CD4-positive, alpha-beta memory T cell (primary cell): ENCODE measurements around the gene AMBN. TPM values are rescaled to one million over a fixed set of nuclear protein-coding genes. Genes with fewer than 3 reads are reported as not detected.

Experiments
- CTCF ChIA-PET: fragments of 350-600 bp; sonication (Branson Sonifier 250); formaldehyde crosslinking; loops from one replicate; lab custom pipeline; 2021; ENCODE audit warnings: inconsistent platforms; ENCODE audit not compliant: partially characterized antibody; lab: Charles Lee
- POLR2A ChIA-PET: fragments of 350-600 bp; sonication (Branson Sonifier 250); formaldehyde crosslinking; loops from one replicate; lab custom pipeline; 2021; ENCODE audit not compliant: partially characterized antibody; lab: Charles Lee
- DNase-seq, 5 donors: peaks; one replicate each; pipeline versions ENCODE4 v3.0.0 to v3.0.0-alpha.2; 2020 to 2022; ENCODE audit warnings: mixed read lengths in 1 of 5
- H3K27ac ChIP-seq: one replicate; pipeline ENCODE4 v1.7.0; 2013; ENCODE audit warnings: low read depth, low read length
- H3K27me3 ChIP-seq: 2 replicates; pipeline ENCODE4 v1.7.0; 2013; ENCODE audit warnings: mild to moderate bottlenecking, low read length, moderate library complexity; ENCODE audit not compliant: insufficient read depth
- H3K36me3 ChIP-seq: 2 replicates; pipeline ENCODE4 v1.7.0; 2013; ENCODE audit warnings: mild to moderate bottlenecking, low read length, moderate library complexity; ENCODE audit not compliant: insufficient read depth
- H3K4me1 ChIP-seq: 2 replicates; pipeline ENCODE4 v1.7.0; 2013; ENCODE audit warnings: mild to moderate bottlenecking, low read length, moderate library complexity; ENCODE audit not compliant: insufficient read depth
- H3K4me3 ChIP-seq, 2 donors: one replicate each; pipeline ENCODE4 v1.7.0; 2013; ENCODE audit warnings: low read length in 2 of 2, mild to moderate bottlenecking in 1 of 2
- H3K9me3 ChIP-seq, 2 donors: one replicate each; pipeline ENCODE4 v1.7.0; 2013; ENCODE audit warnings: low read length in 2 of 2, control low read depth in 1 of 2; ENCODE audit not compliant: control insufficient read depth in 1 of 2
- H3K27ac Mint-ChIP-seq, 7 donors: one replicate each; pipeline ENCODE4 v1.8.0; 2020 to 2021; ENCODE audit warnings: mixed read lengths in 7 of 7, mild to moderate bottlenecking in 6 of 7, inconsistent platforms in 3 of 7, moderate library complexity in 3 of 7
- H3K27me3 Mint-ChIP-seq, 2 donors: one replicate each; pipeline ENCODE4 v1.8.0; 2020 to 2021; ENCODE audit warnings: mixed read lengths in 2 of 2
- H3K36me3 Mint-ChIP-seq, 2 donors: one replicate each; pipeline ENCODE4 v1.8.0; 2020 to 2021; ENCODE audit warnings: mixed read lengths in 2 of 2, inconsistent platforms in 1 of 2, mild to moderate bottlenecking in 1 of 2
- H3K4me1 Mint-ChIP-seq, 4 donors: one replicate each; pipeline ENCODE4 v1.8.0; 2020 to 2021; ENCODE audit warnings: mixed read lengths in 4 of 4, mild to moderate bottlenecking in 1 of 4
- H3K4me3 Mint-ChIP-seq, 8 donors: one replicate each; pipeline ENCODE4 v1.8.0; 2020 to 2021; ENCODE audit warnings: mixed read lengths in 8 of 8, mild to moderate bottlenecking in 7 of 8, moderate library complexity in 6 of 8, inconsistent platforms in 3 of 8
- H3K9me3 Mint-ChIP-seq, 8 donors: one replicate each; pipeline ENCODE4 v1.8.0; 2020 to 2021; ENCODE audit warnings: mixed read lengths in 8 of 8, mild to moderate bottlenecking in 5 of 8, inconsistent platforms in 3 of 8, moderate library complexity in 1 of 8
- intact Hi-C: fragments of 100-400 bp; cut with micrococcal nuclease; formaldehyde crosslinking; loops from one replicate; pipeline ENCODE4 v1.15.1; 2023
- polyA plus RNA-seq, 2 donors: library from polyadenylated mRNA; unstranded; fragments of 300-500 nt; fragmentation: Illumina TruSeq; gene quantifications; one replicate each; pipeline ENCODE4 v1.2.3, GENCODE V29; 2021
- total RNA-seq, 2 experiments: library from RNA; stranded (reverse); gene quantifications; one replicate each; pipeline ENCODE4 v1.2.3, GENCODE V29; 2021

AMBN gene, protein sequence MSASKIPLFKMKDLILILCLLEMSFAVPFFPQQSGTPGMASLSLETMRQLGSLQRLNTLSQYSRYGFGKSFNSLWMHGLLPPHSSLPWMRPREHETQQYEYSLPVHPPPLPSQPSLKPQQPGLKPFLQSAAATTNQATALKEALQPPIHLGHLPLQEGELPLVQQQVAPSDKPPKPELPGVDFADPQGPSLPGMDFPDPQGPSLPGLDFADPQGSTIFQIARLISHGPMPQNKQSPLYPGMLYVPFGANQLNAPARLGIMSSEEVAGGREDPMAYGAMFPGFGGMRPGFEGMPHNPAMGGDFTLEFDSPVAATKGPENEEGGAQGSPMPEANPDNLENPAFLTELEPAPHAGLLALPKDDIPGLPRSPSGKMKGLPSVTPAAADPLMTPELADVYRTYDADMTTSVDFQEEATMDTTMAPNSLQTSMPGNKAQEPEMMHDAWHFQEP
- total RNA-seq (not detected), polyA plus RNA-seq (not detected)

DNA sequence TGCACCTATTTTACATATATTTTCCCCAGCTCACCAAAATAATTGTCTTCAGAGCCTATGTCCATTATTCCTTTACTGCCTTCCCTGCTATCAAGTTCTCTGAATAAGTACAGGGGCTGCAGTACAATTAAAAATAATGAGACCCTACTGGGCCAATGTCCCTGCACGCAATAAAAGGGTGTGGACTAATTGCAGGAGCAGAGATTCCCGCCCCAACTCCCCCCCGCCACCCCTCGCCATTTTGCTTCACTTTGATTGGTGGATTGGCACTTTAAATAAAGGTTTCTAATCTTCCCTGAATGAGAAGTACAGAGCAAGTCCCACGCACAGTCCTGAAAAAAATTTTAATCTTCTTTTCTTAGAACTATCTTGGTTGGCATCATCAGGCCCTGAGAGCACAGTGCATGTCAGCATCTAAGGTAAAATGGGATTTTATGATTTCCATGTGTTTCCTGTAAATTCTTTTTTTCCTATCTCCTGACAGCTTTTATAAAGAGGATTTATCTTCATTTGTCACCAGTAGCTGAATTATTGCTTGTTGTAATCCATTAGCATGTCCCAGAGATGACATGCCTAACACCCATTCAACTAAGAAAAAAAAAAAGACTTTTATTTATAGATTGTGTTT, at the start of gene AMBN:
Gene AMBN, plus strand, starts transcription at position 302 of the 628 bp plus-strand sequence. Its CDS starts 103 bp downstream, at position 405.
- H3K4me1 ChIP-seq = no peaks in the 10 kb centered on the region
- intact Hi-C loops = no loop called here
- no peaks in the 10 kb centered on the region for H3K27me3 ChIP-seq
- no peak for DNase-seq
- ChIA-PET CTCF (no interaction called here), POLR2A (no interaction called here)
- H3K9me3 ChIP-seq = no peaks in the 10 kb centered on the region
- Mint-ChIP-seq H3K9me3 (no peaks in the 10 kb centered on the region), H3K36me3 (no peaks in the 10 kb centered on the region), H3K4me3 (no peak within 1 kb of the TSS), H3K27me3 (peaks cover 3% of the 10 kb centered on the region in 2 donors), H3K4me1 (peaks cover 0 to 3% (median under 1%) of the 10 kb centered on the region in 4 donors), H3K27ac (no peak within 1 kb of the TSS)
- no peak within 1 kb of the TSS for H3K4me3 ChIP-seq
- H3K27ac ChIP-seq = no peak within 1 kb of the TSS
- no peaks in the 10 kb centered on the region for H3K36me3 ChIP-seq

DNA sequence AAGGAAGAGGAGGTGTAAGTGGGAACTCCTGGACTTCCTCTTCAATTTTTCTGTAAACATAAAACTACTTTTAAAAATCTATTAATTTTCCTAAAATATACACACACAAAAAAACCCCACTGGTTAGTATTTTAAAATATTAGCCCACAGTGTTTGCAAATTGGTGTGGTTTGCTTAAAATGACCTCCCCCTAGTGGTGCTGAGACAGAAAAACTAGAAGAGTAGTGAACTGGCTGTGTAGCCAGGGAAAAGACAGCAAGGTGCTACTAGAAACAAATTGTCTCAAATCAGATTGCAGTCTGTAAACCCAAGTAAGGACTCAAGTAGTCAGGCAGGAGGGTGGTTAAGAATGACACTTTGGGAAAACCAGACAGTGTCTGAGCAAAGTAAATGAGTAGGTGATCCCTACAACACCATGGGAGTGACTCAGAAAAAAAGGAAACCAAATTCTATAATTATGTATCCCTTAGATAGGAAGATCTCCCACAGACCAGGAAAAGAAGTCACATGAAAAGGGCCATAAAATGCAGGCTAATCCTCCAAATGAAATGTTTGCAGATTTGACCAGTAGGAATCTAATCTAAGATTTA, 47.7 kb upstream of the AMBN start:
- POLR2A ChIA-PET = no interaction called here
- Mint-ChIP-seq H3K4me3 (no peak overlapping the region), H3K9me3 (no peaks in the 10 kb centered on the region), H3K27me3 (peaks cover 5 to 13% of the 10 kb centered on the region in 2 donors), H3K27ac (no peak overlapping the region), H3K4me1 (no peaks in the 10 kb centered on the region), H3K36me3 (no peaks in the 10 kb centered on the region)
- intact Hi-C loops = no loop called here
- no peaks in the 10 kb centered on the region for H3K4me1 ChIP-seq
- no peak for DNase-seq
- no peaks in the 10 kb centered on the region for H3K9me3 ChIP-seq
- no peaks in the 10 kb centered on the region for H3K36me3 ChIP-seq
- H3K27ac ChIP-seq = no peak overlapping the region
- no peak overlapping the region for H3K4me3 ChIP-seq
- CTCF ChIA-PET = no interaction called here
- H3K27me3 ChIP-seq = no peaks in the 10 kb centered on the region

DNA sequence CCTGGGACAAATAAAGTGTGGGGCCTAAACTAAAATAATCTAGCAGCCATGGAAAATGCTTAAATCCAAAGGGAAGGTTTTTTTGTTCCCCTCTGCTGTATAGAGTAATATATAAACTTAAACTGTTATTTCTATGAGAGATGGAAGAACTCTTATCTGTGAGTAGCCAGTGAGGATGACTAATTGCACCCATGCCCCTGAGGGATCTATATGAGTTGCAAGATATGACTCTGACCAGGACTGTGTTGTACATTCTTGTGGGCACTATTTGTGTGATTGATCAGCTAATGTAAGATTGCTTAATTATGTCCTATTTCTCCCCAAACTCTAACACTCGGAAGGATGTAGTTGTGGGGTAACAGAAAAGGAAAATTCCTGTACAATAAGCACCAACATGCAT, 35.2 kb upstream of the AMBN start:
- H3K27ac ChIP-seq = no peak overlapping the region
- H3K4me3 ChIP-seq = no peak overlapping the region
- ChIA-PET POLR2A (no interaction called here), CTCF (no interaction called here)
- intact Hi-C loops = no loop called here
- H3K4me1 Mint-ChIP-seq = peaks cover 0 to 6% (median 3%) of the 10 kb centered on the region in 4 donors
- no peaks in the 10 kb centered on the region for H3K4me1 ChIP-seq
- H3K27ac Mint-ChIP-seq = no peak overlapping the region
- H3K9me3 ChIP-seq = no peaks in the 10 kb centered on the region
- peaks cover 0 to 3% of the 10 kb centered on the region in 2 donors for H3K27me3 Mint-ChIP-seq
- DNase-seq = no peak
- H3K9me3 Mint-ChIP-seq = peaks cover 0 to 4% (median 1%) of the 10 kb centered on the region in 8 donors
- H3K27me3 ChIP-seq = no peaks in the 10 kb centered on the region
- no peaks in the 10 kb centered on the region for H3K36me3 Mint-ChIP-seq
- no peaks in the 10 kb centered on the region for H3K36me3 ChIP-seq
- H3K4me3 Mint-ChIP-seq = no peak overlapping the region

DNA sequence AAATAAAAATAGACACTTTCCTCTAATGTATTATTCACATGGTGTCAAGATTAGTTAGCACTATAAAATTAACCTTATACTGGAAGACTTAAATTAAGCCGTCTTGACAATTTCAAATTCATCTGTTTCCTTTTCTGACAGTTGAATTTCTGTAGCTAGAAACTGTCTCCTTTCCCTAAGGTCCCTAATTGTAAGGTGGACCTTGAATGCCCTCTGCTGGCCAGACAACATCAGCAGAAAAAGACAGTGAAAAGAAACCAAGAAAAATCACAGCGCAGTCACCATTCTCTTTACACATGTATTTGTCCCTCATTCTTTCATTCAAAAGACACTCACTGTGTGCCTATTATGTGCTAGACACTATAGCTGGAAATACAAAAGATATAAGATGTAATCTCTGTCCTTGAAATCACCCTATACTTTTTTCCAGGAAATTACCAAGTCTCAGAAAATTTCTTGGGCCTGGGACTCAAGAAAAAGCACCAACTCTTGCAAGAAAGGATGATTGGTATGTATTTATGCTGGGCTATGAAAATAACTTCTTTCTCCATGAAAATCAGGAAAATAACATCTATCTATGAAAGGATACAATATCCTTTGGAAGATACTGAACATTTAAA, 32.7 kb upstream of the AMBN start:
- POLR2A ChIA-PET = no interaction called here

DNA sequence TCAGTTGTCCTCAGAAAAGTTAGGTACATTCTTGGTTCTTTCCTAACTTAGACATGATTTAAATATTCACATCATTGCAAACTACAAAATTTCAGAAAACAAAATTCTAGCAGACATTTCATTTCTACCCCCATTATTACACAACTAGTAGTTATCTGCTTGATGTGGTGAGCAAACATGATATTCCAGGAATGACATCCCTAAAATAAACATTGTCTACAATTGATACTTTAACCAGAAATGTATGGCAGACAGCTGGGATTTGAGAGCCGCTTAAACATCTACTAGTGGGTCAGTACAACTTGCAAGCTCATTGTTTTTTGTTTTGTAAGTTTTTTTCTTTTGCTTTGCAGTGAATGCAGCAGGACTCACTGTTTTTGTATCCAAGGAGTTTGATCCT, 32.1 kb upstream of the AMBN start:
- no peaks in the 10 kb centered on the region for H3K36me3 Mint-ChIP-seq
- intact Hi-C loops = no loop called here
- no peaks in the 10 kb centered on the region for H3K9me3 ChIP-seq
- H3K4me3 ChIP-seq = no peak overlapping the region
- no peaks in the 10 kb centered on the region for H3K4me1 ChIP-seq
- peak overlapping the region in 1 of 7 donors; percentile 58 for H3K27ac Mint-ChIP-seq
- no peaks in the 10 kb centered on the region for H3K27me3 ChIP-seq
- no peak overlapping the region for H3K4me3 Mint-ChIP-seq
- CTCF ChIA-PET = interaction anchor here (1.4 to 2.2 kb wide), 2 partner anchors 10 to 190 kb away, joined by 4 to 5 read pairs; no protein-coding TSS in a partner anchor
- POLR2A ChIA-PET = no interaction called here
- H3K4me1 Mint-ChIP-seq = peaks cover 0 to 6% (median 3%) of the 10 kb centered on the region in 4 donors
- no peak overlapping the region for H3K27ac ChIP-seq
- H3K36me3 ChIP-seq = no peaks in the 10 kb centered on the region
- no peaks in the 10 kb centered on the region for H3K27me3 Mint-ChIP-seq
- no peak for DNase-seq
- peaks cover 0 to 1% (median 0%) of the 10 kb centered on the region in 8 donors for H3K9me3 Mint-ChIP-seq

More for the DNA sequence above, 32.7 kb upstream of the AMBN start:
- H3K4me1 ChIP-seq = no peaks in the 10 kb centered on the region
- H3K27me3 Mint-ChIP-seq = no peaks in the 10 kb centered on the region
- peak in 4 of 5 donors; percentile 8 to 17 (median 10) for DNase-seq
- H3K27ac ChIP-seq = no peak overlapping the region
- no peak overlapping the region for H3K4me3 ChIP-seq
- H3K27ac Mint-ChIP-seq = no peak overlapping the region
- no peaks in the 10 kb centered on the region for H3K36me3 Mint-ChIP-seq
- CTCF ChIA-PET = interaction anchor here (0.6 to 2.2 kb wide), 4 partner anchors 11 to 190 kb away, joined by 3 to 5 read pairs (median 4); no protein-coding TSS in a partner anchor
- H3K27me3 ChIP-seq = no peaks in the 10 kb centered on the region
- H3K36me3 ChIP-seq = no peaks in the 10 kb centered on the region
- peaks cover 0 to 6% (median 3%) of the 10 kb centered on the region in 4 donors for H3K4me1 Mint-ChIP-seq
- peaks cover 0 to 1% (median 0%) of the 10 kb centered on the region in 8 donors for H3K9me3 Mint-ChIP-seq
- H3K9me3 ChIP-seq = no peaks in the 10 kb centered on the region
- H3K4me3 Mint-ChIP-seq = no peak overlapping the region
- intact Hi-C loops = no loop called here

DNA sequence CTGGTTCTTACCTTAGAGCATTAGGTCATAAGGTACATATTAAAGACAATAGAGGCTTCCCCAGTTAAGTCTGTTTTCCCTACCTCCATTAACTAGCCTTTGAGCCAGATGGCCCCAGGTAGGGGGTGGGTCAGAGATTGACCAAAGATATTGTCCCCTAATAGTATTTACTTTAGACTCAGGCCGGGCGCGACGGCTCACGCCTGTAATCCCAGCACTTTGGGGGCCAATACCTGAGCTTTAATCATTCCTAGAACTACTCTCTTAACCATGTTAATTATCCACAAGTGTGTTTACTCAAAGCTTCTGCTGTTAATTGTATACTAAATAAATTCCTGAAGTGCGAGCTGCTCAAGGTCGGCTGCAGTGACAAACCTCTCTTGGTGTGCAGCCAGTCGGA, 28.0 kb upstream of the AMBN start:
- POLR2A ChIA-PET = no interaction called here
- Mint-ChIP-seq H3K27me3 (no peaks in the 10 kb centered on the region), H3K36me3 (no peaks in the 10 kb centered on the region), H3K9me3 (no peaks in the 10 kb centered on the region), H3K27ac (no peak overlapping the region), H3K4me1 (peaks cover 0 to 5% (median 2%) of the 10 kb centered on the region in 4 donors), H3K4me3 (no peak overlapping the region)
- no peak overlapping the region for H3K27ac ChIP-seq
- intact Hi-C loops = no loop called here
- H3K36me3 ChIP-seq = no peaks in the 10 kb centered on the region
- no peaks in the 10 kb centered on the region for H3K9me3 ChIP-seq
- no peak overlapping the region for H3K4me3 ChIP-seq
- H3K4me1 ChIP-seq = no peaks in the 10 kb centered on the region
- CTCF ChIA-PET = no interaction called here
- no peak for DNase-seq
- H3K27me3 ChIP-seq = no peaks in the 10 kb centered on the region
